Measurements from ENCODE around the gene C18orf63. TPM values are rescaled to one million over a fixed set of nuclear protein-coding genes. Genes with fewer than 3 reads are reported as not detected.

C18orf63 gene
- total RNA-seq, 1 experiment from 2014 or later = not detected

GRCh38 chr18:74356959-74357358 is 41.3 kb downstream of the C18orf63 start:
- no peaks in the 10 kb centered on the region for H4K20me1 ChIP-seq (ENCODE audit: insufficient read depth)
- intact Hi-C loops (cut with micrococcal nuclease) = no loop called here
- ChIA-PET RAD21 (ENCODE audit: low non-redundant PET in 1 of 2, low total read pairs in 2 of 2, uncharacterized antibody in 2 of 2, unreplicated experiment in 2 of 2) (no interaction called here), POLR2A (no interaction called here), CTCF (interaction anchor here (4.9 kb wide), 1 partner anchor 137 kb away, joined by 37 read pairs; no protein-coding TSS in a partner anchor)
- no peaks in the 10 kb centered on the region for H3K79me2 ChIP-seq (ENCODE audit: insufficient read depth, low read length)
- no peak overlapping the region for H3K4me2 ChIP-seq (ENCODE audit: low read length)
- DNase-seq (ENCODE audit: low read depth, low spot score) (no peak), ATAC-seq (no peak)
- no peaks in the 10 kb centered on the region for H3K9me3 ChIP-seq (ENCODE audit: control insufficient read depth in 1 of 2, insufficient read depth in 1 of 2, low read depth in 1 of 2, low read length in 2 of 2)
- peaks cover 23% of the 10 kb centered on the region for H3K27me3 ChIP-seq (ENCODE audit: insufficient read depth, low read length)
- H3K4me3 ChIP-seq (replicated peaks in 1 of 2; ENCODE audit: low read depth in 1 of 2, low read length in 2 of 2) = no peak overlapping the region
- TF ChIP-seq TCF7L2 (IDR thresholded peaks at IDR 0.05; ENCODE audit: borderline replicate concordance, extremely low read depth, insufficient read depth, insufficient read length) (no peak), REST (IDR thresholded peaks at IDR 0.05; ENCODE audit: low read depth) (no peak), SRF (IDR thresholded peaks at IDR 0.05; ENCODE audit: low read depth) (no peak), CEBPB (IDR thresholded peaks at IDR 0.05; ENCODE audit: low read depth) (no peak), EGR1 (IDR thresholded peaks at IDR 0.05; ENCODE audit: low read depth) (no peak), ZFX (IDR thresholded peaks at IDR 0.05) (no peak), EZH2phosphoT487 (IDR thresholded peaks at IDR 0.05; ENCODE audit: borderline replicate concordance) (no peak), ZNF274 (IDR thresholded peaks at IDR 0.05; ENCODE audit: low read depth, low read length) (no peak), RAD21 (IDR thresholded peaks at IDR 0.05; ENCODE audit: low read depth) (no peak)
- no peaks in the 10 kb centered on the region for H3K4me1 ChIP-seq (ENCODE audit: control insufficient read depth in 1 of 2, insufficient read depth in 2 of 2, low read length in 2 of 2)
- no TSS peak for BruUV-seq (replicated peaks)
- H3K36me3 ChIP-seq (ENCODE audit: control insufficient read depth in 1 of 2, insufficient read depth in 2 of 2, low read length in 2 of 2) = no peaks in the 10 kb centered on the region
- no peak overlapping the region for H2AFZ ChIP-seq (ENCODE audit: low read depth, low read length, poor library complexity, severe bottlenecking)
- H3K9ac ChIP-seq (ENCODE audit: low read length) = no peak overlapping the region
- no peaks in the 10 kb centered on the region; the same call in 1 of the 2 replicates for H3K9me2 ChIP-seq (ENCODE audit: insufficient read depth)
- no peak overlapping the region for H3K27ac ChIP-seq (ENCODE audit: low read depth, low read length)

Data from HCT116 (cell line).